Fibroblast of mammary gland (primary cell): ENCODE results near the gene SKAP2.
"Not testable (repeated sequence)": the region's sequence is repeated elsewhere in the genome, so short reads cannot be mapped to it uniquely, and the experiment has no call there.

Source experiments
- DNase-seq: peaks from one replicate; pipeline ENCODE4 v3.0.0-alpha.2; 2010; ENCODE audit warnings: low read depth
- H3K4me3 ChIP-seq: 2 replicates; pipeline ENCODE4 v1.5.1; 2011; ENCODE audit warnings: low read depth, mild to moderate bottlenecking, low read length, moderate library complexity; ENCODE audit not compliant: control insufficient read depth
- CTCF ChIP-seq: conservative IDR thresholded peaks from 2 replicates; pipeline ENCODE4 v1.5.1; 2011; ENCODE audit warnings: low read depth, low read length, inconsistent platforms; ENCODE audit not compliant: control insufficient read depth, insufficient read depth

Gene SKAP2

GRCh38 chr7:26850193-26850651 lies 14.2 kb downstream of the SKAP2 start:
- no peak overlapping the region for H3K4me3 ChIP-seq
- TF ChIP-seq CTCF: no peak
- DNase-seq: peak; percentile 69

- peak; percentile 49 for DNase-seq
- peak; percentile 29 for TF ChIP-seq CTCF
- no peak overlapping the region for H3K4me3 ChIP-seq
These were observed 20.7 kb downstream of the SKAP2 start for GRCh38 chr7:26843705-26844104.

GRCh38 chr7:26842897-26843296 lies 21.5 kb downstream of the SKAP2 start:
- H3K4me3 ChIP-seq: no peak overlapping the region
- DNase-seq: no peak
- TF ChIP-seq CTCF: no peak

GRCh38 chr7:26841003-26841739 lies 23.2 kb downstream of the SKAP2 start:
- no peak overlapping the region for H3K4me3 ChIP-seq
- DNase-seq: no peak
- TF ChIP-seq CTCF: no peak

GRCh38 chr7:26836793-26837192 lies 27.6 kb downstream of the SKAP2 start:
- not testable (repeated sequence) for H3K4me3 ChIP-seq, DNase-seq

- no peak for DNase-seq
- no peak overlapping the region for H3K4me3 ChIP-seq
- TF ChIP-seq CTCF: no peak
These were observed 49.0 kb downstream of the SKAP2 start for GRCh38 chr7:26815426-26815825.

GRCh38 chr7:26813432-26813831 lies 51.0 kb downstream of the SKAP2 start:
- TF ChIP-seq CTCF: no peak
- peak; percentile 57 for DNase-seq

More at GRCh38 chr7:26813432-26813831, 51.0 kb downstream of the SKAP2 start:
- H3K4me3 ChIP-seq: no peak overlapping the region
